Cardiac septum (tissue), 1 donor: ENCODE results near the gene CHCHD3. TPM values are rescaled to one million over a fixed set of nuclear protein-coding genes. Genes with fewer than 3 reads are reported as not detected.

ENCODE experiments used
- DNase-seq: peaks from one replicate; pipeline ENCODE4 v3.0.0-alpha.2; 2020; ENCODE audit warnings: low spot score
- intact Hi-C: fragments of 100-400 bp; cut with DNase I; formaldehyde crosslinking; loops from one replicate; pipeline ENCODE4 v1.14.0; 2022
- total RNA-seq: library from RNA; stranded (reverse); fragmentation: NEBNext Ultra II Directional; extraction: Animal tissue kit (Norgen Biotek cat#: 25700); gene quantifications from one replicate; pipeline ENCODE4 v1.2.1, GENCODE V29; 2021
- donor health status: DM: no; HTN: no; CAD: no.

The CHCHD3 gene
- total RNA-seq, 1 donor from 2014 or later: 138 TPM

- no peak for DNase-seq
- intact Hi-C loops: no loop called here
These were observed 312.6 kb downstream of the CHCHD3 start for GRCh38 chr7:132769280-132769679.

GRCh38 chr7:132768099-132768498, 313.8 kb downstream of the CHCHD3 start:
- intact Hi-C loops: no loop called here
- no peak for DNase-seq

GRCh38 chr7:132767378-132767777, 314.5 kb downstream of the CHCHD3 start:
- no peak for DNase-seq
- intact Hi-C loops: no loop called here

GRCh38 chr7:132766660-132767059, 315.2 kb downstream of the CHCHD3 start:
- no peak for DNase-seq
- intact Hi-C loops: no loop called here

- no peak for DNase-seq
- intact Hi-C loops: no loop called here
These were observed 316.0 kb downstream of the CHCHD3 start for GRCh38 chr7:132765861-132766260.

- no peak for DNase-seq
- intact Hi-C loops: no loop called here
These were observed 317.1 kb downstream of the CHCHD3 start for GRCh38 chr7:132764762-132765161.

GRCh38 chr7:132760866-132761265, 321.0 kb downstream of the CHCHD3 start:
- intact Hi-C loops: no loop called here
- DNase-seq: no peak

- intact Hi-C loops: no loop called here
- DNase-seq: no peak
These were observed 321.7 kb downstream of the CHCHD3 start for GRCh38 chr7:132760244-132760623.

- intact Hi-C loops: no loop called here
- DNase-seq: no peak
These were observed 322.2 kb downstream of the CHCHD3 start for GRCh38 chr7:132759482-132760243.

GRCh38 chr7:132758986-132759385, 322.9 kb downstream of the CHCHD3 start:
- intact Hi-C loops: no loop called here
- no peak for DNase-seq

- DNase-seq: no peak
- intact Hi-C loops: no loop called here
These were observed 324.1 kb downstream of the CHCHD3 start for GRCh38 chr7:132757783-132758182.

GRCh38 chr7:132756484-132756990, 325.4 kb downstream of the CHCHD3 start:
- no peak for DNase-seq
- intact Hi-C loops: no loop called here

GRCh38 chr7:132755538-132756483, 326.1 kb downstream of the CHCHD3 start:
- no peak for DNase-seq
- intact Hi-C loops: no loop called here

- intact Hi-C loops: no loop called here
- DNase-seq: no peak
These were observed 329.5 kb downstream of the CHCHD3 start for GRCh38 chr7:132752431-132752830.

- intact Hi-C loops: no loop called here
- DNase-seq: no peak
These were observed 330.6 kb downstream of the CHCHD3 start for GRCh38 chr7:132751244-132751647.

- intact Hi-C loops: no loop called here
- DNase-seq: no peak
These were observed 331.2 kb downstream of the CHCHD3 start for GRCh38 chr7:132750530-132751217.

- no peak for DNase-seq
- intact Hi-C loops: no loop called here
These were observed 331.8 kb downstream of the CHCHD3 start for GRCh38 chr7:132750096-132750495.

GRCh38 chr7:132745510-132745909, 336.4 kb downstream of the CHCHD3 start:
- intact Hi-C loops: no loop called here

GRCh38 chr7:132743974-132744373, 337.9 kb downstream of the CHCHD3 start:
- DNase-seq: no peak
- intact Hi-C loops: no loop called here

More at GRCh38 chr7:132745510-132745909, 336.4 kb downstream of the CHCHD3 start:
- DNase-seq: no peak

GRCh38 chr7:132742189-132742612, 339.7 kb downstream of the CHCHD3 start:
- peak; percentile 74 for DNase-seq
- intact Hi-C loops: no loop called here
